Smooth muscle cell (in vitro differentiated cells): ENCODE measurements around the gene BSPRY. TPM values are rescaled to one million over a fixed set of nuclear protein-coding genes. Genes with fewer than 3 reads are reported as not detected.

ENCODE experiments used
- DNase-seq: peaks from one replicate; lab custom pipeline; 2025; ENCODE audit not compliant: unreplicated experiment; lab: John Stamatoyannopoulos, UW
- H2AFZ ChIP-seq: fragments of 200-600 bp; sonication (generic); 2 replicates; pipeline ENCODE4 v1.6.0; 2016; ENCODE audit warnings: antibody characterized with exemption, low read depth, mild to moderate bottlenecking
- H3F3A ChIP-seq: fragments of 200-600 bp; sonication (generic); 2 replicates; pipeline ENCODE4 v1.6.0; 2017; ENCODE audit warnings: antibody characterized with exemption, low read depth
- H3K27ac ChIP-seq: fragments of 200-600 bp; sonication (generic); 2 replicates; pipeline ENCODE4 v1.5.1; 2016; ENCODE audit warnings: low read depth, mild to moderate bottlenecking
- H3K27me3 ChIP-seq: fragments of 200-600 bp; sonication (generic); 2 replicates; pipeline ENCODE4 v1.6.1; 2016; ENCODE audit warnings: low read depth, mild to moderate bottlenecking
- H3K36me3 ChIP-seq: fragments of 200-600 bp; sonication (generic); 2 replicates; pipeline ENCODE4 v1.5.1; 2016; ENCODE audit warnings: low read depth
- H3K4me1 ChIP-seq: fragments of 200-600 bp; sonication (generic); 2 replicates; pipeline ENCODE4 v1.5.1; 2016; ENCODE audit warnings: low read depth
- H3K4me2 ChIP-seq: fragments of 200-600 bp; sonication (generic); 2 replicates; pipeline ENCODE4 v1.6.0; 2016; ENCODE audit warnings: mild to moderate bottlenecking
- H3K4me3 ChIP-seq: fragments of 200-600 bp; sonication (generic); 2 replicates; pipeline ENCODE4 v1.5.1; 2016; ENCODE audit warnings: mild to moderate bottlenecking
- H3K79me2 ChIP-seq: fragments of 200-600 bp; sonication (generic); 2 replicates; pipeline ENCODE4 v1.6.0; 2016; ENCODE audit warnings: low read depth, mild to moderate bottlenecking
- H3K9ac ChIP-seq: fragments of 200-600 bp; sonication (generic); 2 replicates; pipeline ENCODE4 v1.6.0; 2016; ENCODE audit warnings: low read depth
- H3K9me3 ChIP-seq: fragments of 200-600 bp; sonication (generic); replicated peaks from 2 replicates; pipeline ENCODE4 v1.5.1; 2016; ENCODE audit warnings: low read depth
- H4K20me1 ChIP-seq: fragments of 200-600 bp; sonication (generic); 2 replicates; pipeline ENCODE4 v1.6.0; 2016; ENCODE audit warnings: low read depth
- CTCF ChIP-seq: fragments of 200-600 bp; sonication (generic); IDR thresholded peaks from 2 replicates; pipeline ENCODE4 v1.5.1; 2017; ENCODE audit warnings: borderline replicate concordance, mild to moderate bottlenecking, antibody characterized with exemption; ENCODE audit not compliant: insufficient read depth, poor library complexity, severe bottlenecking
- WGBS: methylation state at CpG from one replicate; pipeline ENCODE4 v1.1.7; 2016; ENCODE audit warnings: low lambda C conversion rate; 5-methylcytosine and 5-hydroxymethylcytosine counted together
- polyA plus RNA-seq: library from polyadenylated mRNA; unstranded; fragments of >200 nt; fragmentation: Nextera tagmentation; extraction: Ambion mirVana; gene quantifications from 2 replicates; pipeline ENCODE4 v1.2.1, GENCODE V29; 2016
- total RNA-seq: library from RNA; depleted of rRNA; stranded (reverse); fragments of >200 nt; gene quantifications from 2 replicates; pipeline ENCODE4 v1.2.3, GENCODE V29; 2014

The BSPRY gene
- total and polyA plus RNA-seq, 2 experiments from 2014 or later: 0.27 to 0.36 TPM

GRCh38 chr9:113316030-113316429, 33.3 kb upstream of the BSPRY start:
- H3K4me2 ChIP-seq: no peak overlapping the region
- H3K27me3 ChIP-seq: no peaks in the 10 kb centered on the region
- DNase-seq: no peak
- no peaks in the 10 kb centered on the region for H3K79me2 ChIP-seq
- no peaks in the 10 kb centered on the region for H3K9me3 ChIP-seq
- H4K20me1 ChIP-seq: no peaks in the 10 kb centered on the region
- H3F3A ChIP-seq: no peaks in the 10 kb centered on the region
- H2AFZ ChIP-seq: no peak overlapping the region
- no peak overlapping the region for H3K27ac ChIP-seq
- no peak overlapping the region for H3K4me3 ChIP-seq
- no peak for TF ChIP-seq CTCF
- no peaks in the 10 kb centered on the region for H3K36me3 ChIP-seq
- WGBS: 93% methylated on average over 4 of the region's 4 CpGs
- no peaks in the 10 kb centered on the region for H3K4me1 ChIP-seq
- no peak overlapping the region for H3K9ac ChIP-seq

- H3K9ac ChIP-seq: no peak overlapping the region
- no peaks in the 10 kb centered on the region for H3F3A ChIP-seq
- no peak overlapping the region for H3K4me3 ChIP-seq
- no peaks in the 10 kb centered on the region for H3K27me3 ChIP-seq
- no peaks in the 10 kb centered on the region for H3K36me3 ChIP-seq
- no peaks in the 10 kb centered on the region for H3K9me3 ChIP-seq
- no peaks in the 10 kb centered on the region for H4K20me1 ChIP-seq
- no peaks in the 10 kb centered on the region for H3K79me2 ChIP-seq
- DNase-seq: no peak
- TF ChIP-seq CTCF: no peak
- H3K4me2 ChIP-seq: no peak overlapping the region
- no peak overlapping the region for H2AFZ ChIP-seq
- no peaks in the 10 kb centered on the region for H3K4me1 ChIP-seq
- WGBS: 62% methylated on average over 2 of the region's 2 CpGs
- H3K27ac ChIP-seq: no peak overlapping the region
Observed at GRCh38 chr9:113317777-113318176, 31.6 kb upstream of the BSPRY start.

- DNase-seq: no peak
- Histone ChIP-seq H3K4me3 (no peak overlapping the region), H2AFZ (no peak overlapping the region), H3F3A (no peaks in the 10 kb centered on the region), H3K9ac (no peak overlapping the region), H3K9me3 (no peaks in the 10 kb centered on the region), H3K36me3 (no peaks in the 10 kb centered on the region), H3K4me2 (no peak overlapping the region), H3K27ac (no peak overlapping the region), H3K79me2 (no peaks in the 10 kb centered on the region), H4K20me1 (no peaks in the 10 kb centered on the region), H3K27me3 (no peaks in the 10 kb centered on the region), H3K4me1 (no peaks in the 10 kb centered on the region)
- no peak for TF ChIP-seq CTCF
- WGBS: 86% methylated on average over 2 of the region's 2 CpGs
Observed at GRCh38 chr9:113319054-113319453, 30.3 kb upstream of the BSPRY start.

- H3K4me2 ChIP-seq: no peak overlapping the region
- H4K20me1 ChIP-seq: no peaks in the 10 kb centered on the region
- no peak for TF ChIP-seq CTCF
- H3K9ac ChIP-seq: no peak overlapping the region
- H2AFZ ChIP-seq: no peak overlapping the region
- no peaks in the 10 kb centered on the region for H3K27me3 ChIP-seq
- no peaks in the 10 kb centered on the region for H3K4me1 ChIP-seq
- H3K27ac ChIP-seq: no peak overlapping the region
- 85% methylated on average over 3 of the region's 3 CpGs for WGBS
- no peaks in the 10 kb centered on the region for H3K79me2 ChIP-seq
- H3K36me3 ChIP-seq: no peaks in the 10 kb centered on the region
- DNase-seq: no peak
- no peaks in the 10 kb centered on the region for H3K9me3 ChIP-seq
- no peak overlapping the region for H3K4me3 ChIP-seq
- H3F3A ChIP-seq: no peaks in the 10 kb centered on the region
Observed at GRCh38 chr9:113320051-113320450, 29.3 kb upstream of the BSPRY start.
